H1 (cell line): ENCODE results near the gene HIVEP3. TPM values are rescaled to one million over a fixed set of nuclear protein-coding genes. Genes with fewer than 3 reads are reported as not detected.

ENCODE experiments used
- CBX5 ChIP-seq: fragments of 300-800, 300-1000 bp; sonication (generic); IDR thresholded peaks from 2 replicates; pipeline ENCODE4 v1.7.1; 2016; ENCODE audit warnings: antibody characterized with exemption, low read length, low read depth
- CHD1 ChIP-seq: IDR thresholded peaks from 2 replicates; pipeline ENCODE4 v1.6.1; 2012; ENCODE audit warnings: low read depth, low read length, improper control_type of control experiment
- MAX ChIP-seq: IDR thresholded peaks from 2 replicates; pipeline ENCODE4 v1.6.1; 2012; ENCODE audit warnings: inconsistent platforms
- RXRA ChIP-seq: IDR thresholded peaks from 2 replicates; pipeline ENCODE4 v1.6.1; 2011; ENCODE audit warnings: low read depth, mild to moderate bottlenecking, low read length, moderate library complexity; ENCODE audit not compliant: insufficient read depth
- SIN3A ChIP-seq, 2 experiments: IDR thresholded peaks in 1 of 2; conservative IDR thresholded peaks in 1 of 2; 2 replicates each; pipeline ENCODE4 v1.6.1; 2011 to 2012; ENCODE audit warnings: low read length in 2 of 2, improper control_type of control experiment in 1 of 2, low read depth in 1 of 2, mild to moderate bottlenecking in 1 of 2
- TBP ChIP-seq: IDR thresholded peaks from 2 replicates; pipeline ENCODE4 v1.6.1; 2011; ENCODE audit warnings: low read depth, low read length, improper control_type of control experiment
- polyA plus RNA-seq, 7 experiments: library from polyadenylated mRNA; depleted of rRNA in 3 of 7; stranded (reverse) in 5 of 7; unstranded in 2 of 7; fragments of >200 nt in 5 of 7; fragments of 200-250 nt in 2 of 7; gene quantifications; 1 replicate in 5 of 7; 2 replicates in 1 of 7; 4 replicates in 1 of 7; pipeline versions ENCODE4 v1.2.1 to v1.2.3, GENCODE V29; 2011 to 2013; ENCODE audit warnings: missing spikeins in 2 of 7, mixed read lengths in 2 of 7
- total RNA-seq: library from RNA; stranded (reverse); fragmentation: NEBNext Ultra II Directional; extraction: Animal tissue kit (Norgen Biotek cat#: 25700); gene quantifications from 2 replicates; pipeline ENCODE4 v1.2.1, GENCODE V29; 2021

HIVEP3 gene
- total and polyA plus RNA-seq, 2 of the 8 experiments (the other 6 are each of a cell fraction or from before 2014, with no cell fraction given), result 0.24 to 0.69 TPM

GRCh38 chr1:41510531-41511238, 408.0 kb downstream of the HIVEP3 start (continued):
- TF ChIP-seq CBX5 (no peak), RXRA (no peak), MAX (no peak), SIN3A (conservative IDR thresholded peaks at IDR 0.05 in 1 of 2, IDR thresholded peaks at IDR 0.05 in 1 of 2; ENCODE audit: low read depth in 1 of 2, low read length in 2 of 2) (no peak), CHD1 (no peak), TBP (no peak)
